A549 (cell line): ENCODE results near the gene C11orf86. TPM values are rescaled to one million over a fixed set of nuclear protein-coding genes. Genes with fewer than 3 reads are reported as not detected.
A peak's percentile ranks its signal among the peaks of the same experiment; 100 is the strongest.

Experiments used
- ATAC-seq, 2 experiments: fragments of 200-7000 bp in 1 of 2; fragments of >200 bp in 1 of 2; cut with Nextera tagmentation in 1 of 2; cut with Tn5 transposase in 1 of 2; 3 replicates each; pipeline versions ENCODE4 v1.8.0 to v1.9.1; 2018 to 2020; ENCODE audit warnings: mild to moderate bottlenecking in 1 of 2, moderate library complexity in 1 of 2
- CTCF ChIA-PET: fragments of 300-600 bp; sonication (Branson Sonifier 250); formaldehyde crosslinking; extraction: SDS; loops from one replicate; lab custom pipeline; 2021; ENCODE audit warnings: antibody characterized with exemption, inconsistent platforms; lab: Yijun Ruan, JAX
- POLR2A ChIA-PET: fragments of 350-600 bp; formaldehyde crosslinking; extraction: SDS; loops from one replicate; lab custom pipeline; 2021; ENCODE audit warnings: antibody characterized with exemption, inconsistent platforms; lab: Yijun Ruan, JAX
- DNase-seq, 2 experiments: peaks; one replicate each; pipeline versions ENCODE4 v3.0.0 to v3.0.0-alpha.2; 2011 to 2016; ENCODE audit warnings: low read depth in 1 of 2, low spot score in 1 of 2
- FAIRE-seq: peaks from 2 replicates; lab custom pipeline; 2011; peaks lifted over from hg19 to GRCh38; lab: Jason Lieb, UNC
- H3K27ac ChIP-seq, 2 experiments: fragments of >200 bp; sonication (Bioruptor Twin); formaldehyde crosslinking; 3 replicates each; pipeline ENCODE4 v1.5.1; 2016 to 2017
- H3K4me1 ChIP-seq: fragments of >200 bp; sonication (Bioruptor Twin); formaldehyde crosslinking; 3 replicates; pipeline ENCODE4 v1.6.1; 2016
- H3K4me2 ChIP-seq: fragments of >200 bp; sonication (Bioruptor Twin); formaldehyde crosslinking; 3 replicates; pipeline ENCODE4 v1.6.1; 2016
- H3K4me3 ChIP-seq: fragments of >200 bp; sonication (Bioruptor Twin); formaldehyde crosslinking; 3 replicates; pipeline ENCODE4 v1.5.1; 2016
- H3K9me3 ChIP-seq: fragments of >200 bp; sonication (Bioruptor Twin); formaldehyde crosslinking; 3 replicates; pipeline ENCODE4 v1.6.1; 2016
- BHLHE40 ChIP-seq: IDR thresholded peaks from 2 replicates; pipeline ENCODE4 v1.6.1; 2012; ENCODE audit warnings: low read depth, low read length, inconsistent platforms
- CHD2 ChIP-seq: fragments of 150-350 bp; IDR thresholded peaks from 2 replicates; pipeline ENCODE4 v1.6.1; 2014; ENCODE audit warnings: low read length; ENCODE audit not compliant: partially characterized antibody
- E2F6 ChIP-seq: IDR thresholded peaks from 2 replicates; pipeline ENCODE4 v1.6.1; 2012; ENCODE audit warnings: low read depth, borderline replicate concordance
- EHMT2 ChIP-seq: fragments of 200-600 bp; sonication (generic); IDR thresholded peaks from 2 replicates; pipeline ENCODE4 v1.6.1; 2016; ENCODE audit warnings: antibody characterized with exemption, low read depth, mild to moderate bottlenecking, moderate library complexity
- ELK1 ChIP-seq: fragments of 150-350 bp; IDR thresholded peaks from 2 replicates; pipeline ENCODE4 v1.6.1; 2014; ENCODE audit warnings: low read depth, mild to moderate bottlenecking, low read length
- EP300 ChIP-seq, 2 experiments: fragments of >200 bp; sonication (Bioruptor Twin); formaldehyde crosslinking; IDR thresholded peaks; 2 replicates in 1 of 2; 3 replicates in 1 of 2; pipeline ENCODE4 v1.6.1; 2016 to 2017
- ESRRA ChIP-seq: fragments of 150-350 bp; IDR thresholded peaks from 2 replicates; pipeline ENCODE4 v1.6.1; 2014; ENCODE audit warnings: mild to moderate bottlenecking, low read length, borderline replicate concordance
- FOSB ChIP-seq: fragments of 250-450 bp; sonication (Bioruptor Pico); IDR thresholded peaks from 2 replicates; pipeline ENCODE4 v1.5.0; 2020; ENCODE audit warnings: mild to moderate bottlenecking, moderate library complexity
- FOXS1 ChIP-seq: fragments of 250-450 bp; sonication (Bioruptor Pico); IDR thresholded peaks from 2 replicates; pipeline ENCODE4 v1.5.0; 2020; ENCODE audit warnings: mild to moderate bottlenecking, moderate library complexity
- GATA3 ChIP-seq: IDR thresholded peaks from 2 replicates; pipeline ENCODE4 v1.6.1; 2012; ENCODE audit warnings: borderline replicate concordance
- HDAC2 ChIP-seq: fragments of 200-600 bp; sonication (generic); IDR thresholded peaks from 2 replicates; pipeline ENCODE4 v1.6.1; 2016
- HEYL ChIP-seq: fragments of 250-450 bp; sonication (Bioruptor Pico); IDR thresholded peaks from 2 replicates; pipeline ENCODE4 v1.8.0; 2021; ENCODE audit warnings: mild to moderate bottlenecking, moderate library complexity
- JUN ChIP-seq, 2 experiments: fragments of >200 bp; sonication (Bioruptor Twin); formaldehyde crosslinking; IDR thresholded peaks; 2 replicates in 1 of 2; 3 replicates in 1 of 2; pipeline ENCODE4 v1.6.1; 2016 to 2017
- MYC ChIP-seq: IDR thresholded peaks from 2 replicates; pipeline ENCODE4 v1.6.1; 2012; ENCODE audit warnings: mild to moderate bottlenecking, inconsistent platforms, low read length, improper control_type of control experiment, borderline replicate concordance
- POLR2AphosphoS2 ChIP-seq: conservative IDR thresholded peaks from 2 replicates; pipeline ENCODE4 v1.6.1; 2012; ENCODE audit warnings: low read length, improper control_type of control experiment, inconsistent platforms
- RARB ChIP-seq: fragments of 250-450 bp; sonication (Bioruptor Pico); IDR thresholded peaks from 2 replicates; pipeline ENCODE4 v1.8.0; 2021; ENCODE audit warnings: mild to moderate bottlenecking, moderate library complexity
- REST ChIP-seq: fragments of 200-600 bp; sonication (generic); IDR thresholded peaks from 2 replicates; pipeline ENCODE4 v1.6.1; 2016; ENCODE audit warnings: antibody characterized with exemption, mild to moderate bottlenecking, moderate library complexity
- SMC3 ChIP-seq: fragments of >200 bp; sonication (Bioruptor Twin); formaldehyde crosslinking; IDR thresholded peaks from 3 replicates; pipeline ENCODE4 v1.6.1; 2018; ENCODE audit warnings: inconsistent platforms
- TFCP2L1 ChIP-seq: fragments of 250-450 bp; sonication (Bioruptor Pico); IDR thresholded peaks from 2 replicates; pipeline ENCODE4 v1.5.0; 2021; ENCODE audit warnings: mild to moderate bottlenecking
- TP53 ChIP-seq: fragments of 250-450 bp; sonication (Bioruptor Pico); IDR thresholded peaks from 2 replicates; pipeline ENCODE4 v1.5.0; 2021; ENCODE audit warnings: mild to moderate bottlenecking, moderate library complexity
- ZFP36 ChIP-seq: fragments of 450-650 bp; IDR thresholded peaks from 2 replicates; pipeline ENCODE4 v1.6.1; 2014; ENCODE audit warnings: borderline replicate concordance; ENCODE audit not compliant: partially characterized antibody
- ZNF302 ChIP-seq: fragments of 250-450 bp; sonication (Bioruptor Pico); IDR thresholded peaks from 2 replicates; pipeline ENCODE4 v1.9.0; 2021; ENCODE audit warnings: inconsistent platforms, mild to moderate bottlenecking, moderate library complexity
- WGBS: methylation state at CpG from one replicate; pipeline ENCODE4 v1.1.6; 2017; ENCODE audit errors: missing lambda C conversion rate; 5-methylcytosine and 5-hydroxymethylcytosine counted together
- polyA plus RNA-seq, 4 experiments: library from polyadenylated mRNA; depleted of rRNA in 3 of 4; stranded (reverse); fragments of >200 nt; fragmentation: RNase III in 1 of 4; extraction: RNeasy Plus Mini Kit Qiagen cat#74134 plus additional on column Dnase treatment in 1 of 4; gene quantifications; 2 replicates in 3 of 4; 3 replicates in 1 of 4; pipeline ENCODE4 v1.2.3, GENCODE V29; 2011 to 2017
- TF ChIP-seq, protein P1 (sequence below): IDR thresholded peaks from 2 replicates; pipeline ENCODE4 v1.6.1; 2012

Gene C11orf86
- polyA plus RNA-seq, 2 of the 4 experiments (the other 2 are of a cell fraction) = 9.3 to 56.4 TPM

DNA sequence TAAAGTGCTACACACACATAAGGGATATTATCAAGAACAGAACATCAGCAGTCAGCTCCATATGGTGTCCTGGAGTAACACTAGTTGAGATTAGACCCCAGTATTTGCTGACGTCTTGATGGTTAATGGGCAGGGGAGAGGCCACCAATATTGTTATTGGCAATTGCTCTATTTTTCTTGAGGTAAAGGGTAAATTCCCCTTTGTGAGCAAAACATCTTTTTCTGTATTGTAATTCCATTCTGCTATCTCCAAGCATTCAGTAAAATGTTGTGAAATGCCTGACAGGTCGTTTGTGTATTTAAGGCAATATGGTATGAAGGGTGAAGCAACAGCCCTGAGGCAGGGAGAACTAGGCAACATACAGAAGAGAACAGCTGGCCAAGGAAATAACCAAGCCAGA lies 38.8 kb upstream of the C11orf86 start (continued):
- no peak for TF ChIP-seq HEYL
- no peak for TF ChIP-seq TP53 (CRISPR knock-in tag)
- TF ChIP-seq TFCP2L1 (CRISPR knock-in tag) = no peak
- no peak for TF ChIP-seq HDAC2
- no peak for TF ChIP-seq EHMT2
- no peak for TF ChIP-seq JUN (IDR thresholded peaks at IDR 0.05)
- TF ChIP-seq ZNF302 (CRISPR knock-in tag) = no peak
- 0 out of 2 replicates have a peak, but pooled peaks have one; percentile 20 for TF ChIP-seq GATA3
- no peak for TF ChIP-seq RARB (CRISPR knock-in tag)
- no peak for TF ChIP-seq MYC
- TF ChIP-seq FOXS1 (CRISPR knock-in tag) = no peak
- no peak for TF ChIP-seq ESRRA
- no peak for TF ChIP-seq ELK1

DNA sequence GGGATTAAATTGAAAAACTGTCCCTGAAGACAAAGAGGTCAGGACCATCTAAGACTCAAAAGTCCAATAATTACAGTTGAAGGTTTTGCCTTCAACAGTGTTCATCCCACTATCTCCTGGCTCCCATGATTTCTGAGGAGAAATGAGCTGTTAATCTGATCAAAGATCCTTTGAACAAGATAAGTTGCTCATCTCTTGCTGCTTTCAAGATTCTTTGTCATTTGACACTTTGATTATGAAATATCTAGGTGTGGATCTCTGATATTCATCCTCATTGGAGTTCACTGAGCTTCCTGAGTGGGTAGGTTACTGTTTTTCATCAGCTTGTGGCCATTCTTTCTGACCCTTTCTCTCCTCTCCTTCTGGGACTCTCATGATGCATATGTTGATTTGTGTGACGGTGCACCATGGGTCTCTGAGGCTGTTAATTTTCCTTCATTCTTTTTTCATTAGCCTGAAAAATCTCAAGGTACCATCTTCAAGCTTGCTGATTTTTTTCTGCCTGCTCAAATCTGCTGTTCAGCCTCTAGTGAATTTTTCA lies 37.8 kb upstream of the C11orf86 start:
- DNase-seq (no peak), ATAC-seq (no peak), FAIRE-seq (no peak)
- Histone ChIP-seq H3K4me3 (no peak overlapping the region), H3K27ac (peak overlapping the region; percentile 38 to 78; a peak in 5 of 6 replicates), H3K9me3 (no peaks in the 10 kb centered on the region), H3K4me2 (peak overlapping the region; percentile 27), H3K4me1 (peaks cover 53% of the 10 kb centered on the region)
- TF ChIP-seq CHD2 (no peak), ZNF302 (CRISPR knock-in tag) (no peak), FOSB (CRISPR knock-in tag) (no peak), POLR2AphosphoS2 (no peak), BHLHE40 (no peak), RARB (CRISPR knock-in tag) (no peak), ELK1 (no peak), REST (no peak), HEYL (no peak), SMC3 (no peak), TP53 (CRISPR knock-in tag) (no peak), ZFP36 (no peak), HDAC2 (no peak), MYC (no peak), TFCP2L1 (CRISPR knock-in tag) (no peak), E2F6 (no peak), EP300 (IDR thresholded peaks at IDR 0.05) (no peak)
- TF ChIP-seq, protein P1, sequence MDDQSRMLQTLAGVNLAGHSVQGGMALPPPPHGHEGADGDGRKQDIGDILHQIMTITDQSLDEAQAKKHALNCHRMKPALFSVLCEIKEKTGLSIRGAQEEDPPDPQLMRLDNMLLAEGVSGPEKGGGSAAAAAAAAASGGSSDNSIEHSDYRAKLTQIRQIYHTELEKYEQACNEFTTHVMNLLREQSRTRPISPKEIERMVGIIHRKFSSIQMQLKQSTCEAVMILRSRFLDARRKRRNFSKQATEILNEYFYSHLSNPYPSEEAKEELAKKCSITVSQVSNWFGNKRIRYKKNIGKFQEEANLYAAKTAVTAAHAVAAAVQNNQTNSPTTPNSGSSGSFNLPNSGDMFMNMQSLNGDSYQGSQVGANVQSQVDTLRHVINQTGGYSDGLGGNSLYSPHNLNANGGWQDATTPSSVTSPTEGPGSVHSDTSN = no peak
- 100% methylated on average over 1 of the region's 1 CpG for WGBS
- POLR2A ChIA-PET = no interaction called here
- CTCF ChIA-PET = interaction anchor here (0.5 to 1.7 kb wide), 8 partner anchors 13 to 39 kb away, joined by 3 to 5 read pairs (median 4); no protein-coding TSS in a partner anchor
